NT2/D1 (cell line): Measurements from ENCODE around the gene STRBP.

Experiments
- SUZ12 ChIP-seq: IDR thresholded peaks from 2 replicates; pipeline ENCODE4 v1.6.1; 2011; ENCODE audit not compliant: insufficient read length, insufficient read depth; ENCODE audit errors: extremely low read depth
- YY1 ChIP-seq: IDR thresholded peaks from 2 replicates; pipeline ENCODE4 v1.6.1; 2011; ENCODE audit not compliant: insufficient read length, insufficient read depth

GRCh38 chr9:123312306-123312877, 44.0 kb upstream of the STRBP start:
- no peak for TF ChIP-seq YY1
- no peak for TF ChIP-seq SUZ12
